Measurements from ENCODE around the gene SERPINA10. TPM values are rescaled to one million over a fixed set of nuclear protein-coding genes. Genes with fewer than 3 reads are reported as not detected.

SERPINA10 gene
- total RNA-seq, 1 donor from 2014 or later = not detected

DNA sequence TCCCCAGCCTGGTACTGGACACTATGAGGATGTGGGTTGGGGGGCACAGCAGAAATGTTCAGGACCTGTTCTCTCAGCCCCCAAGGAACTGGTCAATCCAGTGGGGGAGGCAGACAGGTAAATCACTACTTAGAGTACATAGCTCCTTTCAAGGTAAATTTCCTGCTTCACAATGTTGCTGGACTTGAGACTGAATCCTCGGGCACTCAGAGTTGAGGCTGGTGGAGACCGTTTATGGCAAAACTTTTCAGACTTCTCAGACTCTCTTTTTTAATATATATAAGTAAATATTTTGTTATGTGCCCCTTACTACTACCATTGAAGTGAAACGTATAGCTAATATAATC, 483 bp upstream of the SERPINA10 start:
- H3K27me3 ChIP-seq (ENCODE audit: control insufficient read depth, insufficient read depth, low read length) = no peaks in the 10 kb centered on the region
- no peaks in the 10 kb centered on the region for H3K36me3 ChIP-seq (ENCODE audit: control insufficient read depth, insufficient read depth, low read length)
- TF ChIP-seq CTCF (IDR thresholded peaks at IDR 0.05; ENCODE audit: insufficient read depth, low read length, poor library complexity, severe bottlenecking) = no peak
- no peak for DNase-seq (ENCODE audit: low read depth)
- H3K4me3 ChIP-seq (ENCODE audit: low read depth, low read length) = no peak overlapping the region

DNA sequence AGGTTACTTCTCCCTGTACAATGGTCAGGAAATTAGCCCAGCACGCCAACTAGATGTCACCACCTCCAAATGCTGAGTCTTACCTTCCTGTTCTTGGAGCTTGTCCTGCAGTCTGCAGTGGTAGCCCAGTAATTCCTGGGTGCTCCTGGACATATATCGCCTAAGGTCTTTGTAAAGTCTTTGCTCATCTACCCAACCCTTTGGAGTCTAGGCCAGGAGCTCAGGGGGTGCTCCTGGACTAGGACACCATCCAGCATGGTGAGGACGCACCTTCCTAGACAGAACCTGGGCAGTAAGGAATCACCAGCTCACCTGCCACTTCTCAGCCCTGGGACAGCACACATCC, 569 bp downstream of the SERPINA10 start:
- Histone ChIP-seq H3K27me3 (ENCODE audit: control insufficient read depth, insufficient read depth, low read length) (no peaks in the 10 kb centered on the region), H3K36me3 (ENCODE audit: control insufficient read depth, insufficient read depth, low read length) (no peaks in the 10 kb centered on the region), H3K4me3 (ENCODE audit: low read depth, low read length) (no peak overlapping the region)
- TF ChIP-seq CTCF (IDR thresholded peaks at IDR 0.05; ENCODE audit: insufficient read depth, low read length, poor library complexity, severe bottlenecking) = no peak
- DNase-seq (ENCODE audit: low read depth) = no peak

DNA sequence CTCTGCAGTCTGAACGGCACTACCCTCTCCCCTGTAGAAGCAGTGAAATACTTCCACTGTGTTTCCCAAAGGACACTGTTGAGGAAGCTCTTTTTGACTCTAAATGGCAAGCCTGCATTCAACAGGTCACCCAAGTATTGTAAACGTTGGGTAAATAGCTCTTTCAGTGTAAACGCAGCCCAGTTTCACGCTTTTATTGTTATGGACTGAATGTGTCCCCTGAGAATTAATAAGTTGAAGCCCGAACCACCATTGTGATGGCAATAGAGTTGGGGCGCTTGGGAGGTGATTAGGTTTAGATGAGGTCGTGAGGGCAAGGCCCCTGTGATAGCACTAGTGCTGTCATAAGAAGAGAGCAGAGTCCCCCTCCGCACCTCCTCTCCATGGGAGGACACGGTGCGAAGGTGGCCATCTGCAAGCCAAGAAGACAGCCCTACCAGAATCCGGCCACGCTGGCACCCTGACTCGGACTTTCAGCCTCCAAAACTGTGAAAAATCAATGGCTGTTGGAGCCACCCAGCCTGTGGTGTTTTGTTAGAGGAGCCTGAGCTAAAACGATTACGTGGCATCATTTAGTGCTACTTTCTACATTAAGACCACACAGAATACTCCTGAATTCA, 1.1 kb downstream of the SERPINA10 start:
- no peak for DNase-seq (ENCODE audit: low read depth)
- Histone ChIP-seq H3K4me3 (ENCODE audit: low read depth, low read length) (no peak overlapping the region), H3K36me3 (ENCODE audit: control insufficient read depth, insufficient read depth, low read length) (no peaks in the 10 kb centered on the region), H3K27me3 (ENCODE audit: control insufficient read depth, insufficient read depth, low read length) (no peaks in the 10 kb centered on the region)
- no peak for TF ChIP-seq CTCF (IDR thresholded peaks at IDR 0.05; ENCODE audit: insufficient read depth, low read length, poor library complexity, severe bottlenecking)

GRCh38 chr14:94291159-94291905, 1.7 kb downstream of the SERPINA10 start:
- H3K4me3 ChIP-seq (ENCODE audit: low read depth, low read length) = no peak overlapping the region
- H3K36me3 ChIP-seq (ENCODE audit: control insufficient read depth, insufficient read depth, low read length) = no peaks in the 10 kb centered on the region
- H3K27me3 ChIP-seq (ENCODE audit: control insufficient read depth, insufficient read depth, low read length) = no peaks in the 10 kb centered on the region
- TF ChIP-seq CTCF (IDR thresholded peaks at IDR 0.05; ENCODE audit: insufficient read depth, low read length, poor library complexity, severe bottlenecking) = no peak
- DNase-seq (ENCODE audit: low read depth) = no peak

DNA sequence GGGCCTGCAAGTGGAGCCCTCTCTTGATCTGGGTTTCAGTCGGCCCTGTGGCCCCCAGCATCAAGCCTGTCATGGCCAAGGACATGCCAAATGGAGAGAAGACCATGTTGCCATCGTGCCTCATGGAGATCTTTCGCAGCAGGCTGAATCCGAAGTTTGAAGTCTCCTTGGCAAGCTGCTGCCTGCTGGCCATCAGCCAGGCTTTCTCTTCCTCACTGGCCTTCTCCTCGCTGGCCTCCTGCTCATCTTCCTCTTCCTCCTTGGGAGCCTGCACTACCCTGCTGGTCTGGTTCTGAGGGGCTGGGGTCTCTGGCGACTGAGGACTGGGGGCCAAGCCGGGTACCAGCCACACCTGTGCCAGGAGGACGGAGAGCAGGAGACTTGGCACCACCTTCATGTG, 2.9 kb downstream of the SERPINA10 start:
- DNase-seq (ENCODE audit: low read depth) = no peak
- H3K36me3 ChIP-seq (ENCODE audit: control insufficient read depth, insufficient read depth, low read length) = no peaks in the 10 kb centered on the region
- H3K4me3 ChIP-seq (ENCODE audit: low read depth, low read length) = no peak overlapping the region
- TF ChIP-seq CTCF (IDR thresholded peaks at IDR 0.05; ENCODE audit: insufficient read depth, low read length, poor library complexity, severe bottlenecking) = no peak
- no peaks in the 10 kb centered on the region for H3K27me3 ChIP-seq (ENCODE audit: control insufficient read depth, insufficient read depth, low read length)

Data from kidney epithelial cell (primary cell).